WTC11 (cell line): ENCODE data around the gene TDRD9.

ENCODE experiments used
- CTCF ChIP-seq: fragments of 200-600 bp; IDR thresholded peaks from 2 replicates; pipeline ENCODE4 v1.8.0; 2022; ENCODE audit warnings: antibody characterized with exemption
- FOXP4 ChIP-seq: sonication (generic); formaldehyde crosslinking; IDR thresholded peaks from 2 replicates; pipeline ENCODE4 v1.8.0; 2022; ENCODE audit warnings: mild to moderate bottlenecking, missing genetic modification reagents
- IRF2 ChIP-seq: sonication (generic); formaldehyde crosslinking; IDR thresholded peaks from 2 replicates; pipeline ENCODE4 v1.8.0; 2022; ENCODE audit warnings: low read depth, missing genetic modification reagents, borderline replicate concordance
- USF2 ChIP-seq: sonication (generic); formaldehyde crosslinking; IDR thresholded peaks from 2 replicates; pipeline ENCODE4 v1.8.1; 2023; ENCODE audit warnings: mild to moderate bottlenecking, missing genetic modification reagents, moderate library complexity

- TF ChIP-seq USF2 (CRISPR knock-in tag) (no peak), IRF2 (CRISPR knock-in tag) (no peak), CTCF (no peak), FOXP4 (CRISPR knock-in tag) (no peak)
Observed at GRCh38 chr14:104094056-104094708, 165.9 kb downstream of the TDRD9 start.
